KG1 (cell line): ENCODE data around the gene LTB.
"Not testable (repeated sequence)": the region's sequence is repeated elsewhere in the genome, so short reads cannot be mapped to it uniquely, and the experiment has no call there.

Source experiments
- DNase-seq: peaks from one replicate; lab custom pipeline; 2025; lab: John Stamatoyannopoulos, UW

LTB gene

GRCh38 chr6:31609519-31610406 lies 27.5 kb upstream of the LTB start:
- no peak for DNase-seq

- DNase-seq, result no peak
Observed at GRCh38 chr6:31607317-31607716, 25.1 kb upstream of the LTB start.

DNA sequence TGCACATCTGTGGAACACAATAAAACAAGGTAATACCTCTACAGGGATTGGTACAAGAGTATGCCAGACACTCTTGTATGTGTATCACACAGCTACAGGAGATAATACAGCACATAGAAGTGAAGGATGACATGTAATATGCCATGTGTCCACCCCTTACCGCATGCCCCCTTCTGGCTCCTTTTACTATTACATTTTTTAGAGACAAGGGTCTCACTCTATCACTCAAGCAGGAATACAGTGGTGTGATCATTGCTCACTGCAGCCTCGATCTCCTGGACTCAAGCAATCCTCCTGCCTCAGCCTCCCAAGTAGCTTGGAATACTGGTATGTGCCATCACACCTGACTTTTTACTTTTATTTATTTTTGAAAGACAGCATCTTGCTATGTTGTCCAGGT lies 14.8 kb upstream of the LTB start:
- peak; percentile 40 for DNase-seq

DNA sequence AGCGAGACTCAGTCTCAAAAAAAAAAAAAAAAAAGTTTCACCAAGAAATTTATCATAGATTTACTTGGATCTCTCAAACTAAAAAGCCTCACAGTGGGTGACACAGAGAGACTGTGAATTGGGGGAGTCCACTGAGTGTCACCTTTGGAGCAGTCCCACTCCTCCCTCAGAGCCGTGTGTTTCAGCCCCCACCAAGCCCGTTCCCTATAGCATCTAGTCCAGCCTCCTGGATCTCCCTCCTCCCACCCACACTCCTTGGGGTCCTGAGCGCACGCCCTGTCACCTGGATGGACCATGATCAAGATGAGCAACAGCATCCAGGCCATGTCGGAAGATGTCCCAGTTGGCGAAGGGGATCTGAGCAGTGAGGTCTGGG lies 10.2 kb upstream of the LTB start:
- DNase-seq, result no peak

GRCh38 chr6:31590691-31591090 lies 8.5 kb upstream of the LTB start:
- DNase-seq, result not testable (repeated sequence)

DNA sequence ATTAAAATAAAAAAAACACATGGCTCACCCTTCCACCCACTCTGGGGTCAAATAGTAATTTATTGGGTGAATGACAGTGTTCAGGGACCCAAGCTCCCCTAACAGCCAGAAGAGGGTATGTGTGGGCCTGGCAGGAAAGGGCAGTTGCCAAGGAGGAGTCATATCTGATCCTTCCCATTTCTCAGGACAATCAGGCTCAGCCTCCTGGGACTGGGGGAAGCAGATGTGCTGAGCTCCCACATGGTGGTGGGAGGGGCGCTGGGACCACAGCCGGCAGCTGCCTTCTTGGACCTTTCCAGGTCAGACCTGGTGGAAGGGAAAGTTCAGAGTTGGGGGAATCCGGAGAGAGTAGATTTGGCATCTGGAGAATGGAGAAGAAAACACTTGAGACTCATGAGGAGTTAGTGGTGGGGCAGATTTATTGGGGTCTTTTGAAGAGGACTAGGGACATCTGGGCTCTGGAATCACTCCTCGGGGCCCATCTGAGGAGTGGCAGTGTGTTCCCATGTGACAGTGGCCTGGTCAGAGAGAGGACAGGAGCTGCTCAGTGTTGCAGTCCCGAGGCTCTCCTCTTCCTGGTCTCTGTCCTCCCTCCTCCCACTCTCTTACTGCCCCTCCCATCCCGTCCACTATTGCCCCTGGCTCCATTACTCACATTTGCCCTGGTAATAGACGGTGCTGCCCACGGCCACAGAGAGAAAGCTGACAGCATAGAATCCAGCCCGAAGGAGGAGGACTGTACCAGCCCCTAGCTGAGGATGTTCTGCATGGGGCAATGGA lies 6.8 kb upstream of the LTB start:
- no peak for DNase-seq

GRCh38 chr6:31587791-31588777 lies 5.9 kb upstream of the LTB start:
- no peak for DNase-seq

DNA sequence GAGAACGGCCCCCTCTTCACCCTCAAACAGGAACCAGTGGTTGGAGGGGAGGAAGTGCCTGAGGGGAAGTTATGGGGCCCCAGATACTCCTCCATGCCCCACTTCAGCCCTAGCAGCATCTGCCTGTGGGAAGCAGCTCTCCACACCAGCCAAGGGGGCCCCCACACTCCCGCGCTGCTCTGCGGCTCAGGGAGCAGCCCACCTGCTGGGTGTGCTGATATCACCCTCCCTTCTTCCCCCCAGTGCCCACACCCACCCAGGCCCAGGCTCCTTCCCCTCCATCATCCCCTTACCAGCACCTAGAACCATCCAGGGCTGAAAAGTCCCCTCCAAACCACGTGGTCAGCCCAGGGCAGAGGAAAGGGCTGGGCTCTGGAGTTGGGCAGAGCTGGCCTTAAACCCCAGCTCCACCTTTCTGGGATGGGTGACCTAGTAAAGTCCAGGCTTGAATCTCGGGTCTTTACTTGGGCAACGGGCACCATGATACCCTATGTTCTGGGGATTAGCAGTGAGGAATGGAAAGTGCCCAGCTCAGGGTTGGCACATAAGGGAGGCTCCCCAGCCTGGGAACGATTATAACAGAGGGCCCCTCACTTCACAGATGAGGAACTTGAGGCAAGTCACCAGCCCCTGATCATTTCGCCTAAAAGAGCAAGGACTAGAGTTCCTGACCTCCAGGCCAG lies 4.5 kb upstream of the LTB start:
- peak; percentile 90 for DNase-seq

GRCh38 chr6:31586008-31586407 lies 3.8 kb upstream of the LTB start, which contains the start of gene LST1:
TSS of gene LST1 (plus strand) at chr6:31586277. CDS start at chr6:31587300, 1,023 bp downstream.
- peak; percentile 90 for DNase-seq

DNA sequence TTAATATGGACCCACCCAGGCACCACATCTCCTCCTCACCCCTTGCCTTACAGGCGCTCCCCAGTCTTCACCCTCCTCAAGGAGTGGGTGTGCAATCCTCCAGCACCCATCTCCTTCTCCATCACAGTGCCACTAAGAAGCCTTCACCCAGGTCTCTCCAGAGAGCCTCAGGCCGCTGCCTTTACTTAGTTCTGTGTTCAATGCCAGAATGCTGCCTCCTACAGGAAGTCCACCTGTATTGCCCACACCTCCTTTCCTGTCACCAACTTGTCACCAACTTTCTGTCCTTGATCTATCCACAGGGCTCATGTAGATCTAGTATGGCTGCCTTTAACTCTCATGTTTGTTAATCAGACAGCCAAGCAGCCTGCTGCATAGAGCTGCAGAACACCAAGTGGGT lies 3.3 kb upstream of the LTB start:
- DNase-seq, result peak; percentile 90

- DNase-seq, result peak; percentile 40
Observed at GRCh38 chr6:31581434-31582229, 592 bp downstream of the LTB start.

DNA sequence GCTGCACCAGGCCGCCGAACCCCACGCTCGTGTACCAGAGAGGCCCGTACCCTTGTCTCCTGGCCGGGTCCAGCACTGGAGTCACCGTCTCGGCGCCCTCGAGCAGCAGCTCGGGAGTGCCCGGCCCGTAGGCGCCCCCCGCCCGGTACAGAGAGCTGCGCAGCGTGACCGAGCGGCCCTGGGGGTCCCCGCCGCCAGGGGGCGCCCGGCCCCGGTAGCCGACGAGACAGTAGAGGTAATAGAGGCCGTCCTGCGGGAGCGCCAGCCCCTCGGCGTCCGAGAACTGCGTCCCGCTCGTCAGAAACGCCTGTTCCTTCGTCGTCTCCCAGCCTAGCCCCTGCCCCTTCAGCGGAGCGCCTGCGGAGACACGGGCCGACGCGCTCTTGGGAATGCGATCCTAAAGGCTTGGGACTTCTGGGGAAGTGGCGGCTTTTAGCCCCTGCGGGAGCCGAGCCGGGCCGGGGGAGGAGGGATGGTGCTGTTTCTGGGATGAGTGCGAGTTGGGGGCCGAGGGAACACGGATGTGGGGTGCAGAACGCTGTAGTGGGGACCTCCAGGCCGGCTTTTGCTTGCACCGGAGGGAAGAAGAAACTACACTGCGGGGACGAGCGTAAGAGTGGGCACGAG lies 1.3 kb downstream of the LTB start:
- DNase-seq, result peak; percentile 51

DNA sequence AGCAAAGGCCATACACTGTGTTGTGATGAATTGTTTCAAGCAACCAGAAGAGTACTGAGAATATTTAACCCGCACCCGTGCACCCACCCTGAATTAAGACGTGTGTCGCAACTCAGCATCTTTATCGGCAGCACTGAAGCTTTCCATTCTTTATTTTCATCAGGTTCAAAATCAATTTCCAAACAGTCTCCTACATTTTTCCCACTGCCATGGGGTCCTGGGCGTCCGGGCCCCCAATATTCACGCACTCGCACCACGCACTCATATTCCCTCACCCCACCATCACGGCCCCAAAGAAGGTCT lies 1.8 kb downstream of the LTB start:
- no peak for DNase-seq

DNA sequence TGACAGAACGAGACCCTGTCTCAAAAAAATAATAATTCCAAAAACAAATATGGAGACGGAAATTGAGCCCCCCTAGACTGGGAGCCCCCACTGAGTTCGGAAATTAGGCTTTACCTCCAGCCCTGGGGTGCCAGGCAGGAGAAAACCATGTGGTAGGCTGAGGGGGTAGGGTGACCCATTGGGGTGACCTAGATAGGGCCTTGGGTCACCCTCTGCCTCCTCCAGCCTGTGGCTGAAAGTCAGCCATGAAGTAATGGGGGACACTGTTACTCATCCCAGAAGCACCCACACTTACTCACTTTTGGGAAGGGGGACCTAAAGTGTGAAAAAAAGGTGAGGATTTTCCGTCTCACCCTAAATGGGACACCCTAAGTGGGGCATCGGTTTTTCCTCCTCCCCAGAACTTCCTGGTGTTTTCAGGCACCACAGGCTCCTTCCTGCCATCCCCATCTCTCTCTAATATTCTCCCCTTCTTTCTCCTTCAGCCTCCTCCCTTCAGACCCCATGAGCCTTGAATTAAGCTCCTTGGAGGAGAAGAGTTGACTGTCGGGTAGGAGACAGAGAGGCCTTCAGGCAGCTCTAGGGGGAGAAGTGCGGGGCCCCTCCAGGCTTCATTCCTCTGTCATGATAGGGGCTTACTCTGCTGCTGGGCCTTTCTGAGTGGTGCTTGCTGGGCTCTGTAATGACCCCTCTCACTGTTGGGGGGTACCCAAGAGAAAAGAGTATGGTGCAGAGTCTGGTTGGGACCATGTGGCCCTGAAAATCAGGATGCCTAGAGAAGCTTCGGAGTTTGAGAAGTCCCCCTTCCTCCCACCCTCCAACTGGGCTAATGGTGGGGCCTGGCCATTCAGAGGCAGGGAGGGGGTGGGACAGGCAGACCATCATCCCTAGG lies 2.4 kb downstream of the LTB start:
- DNase-seq, result no peak

DNA sequence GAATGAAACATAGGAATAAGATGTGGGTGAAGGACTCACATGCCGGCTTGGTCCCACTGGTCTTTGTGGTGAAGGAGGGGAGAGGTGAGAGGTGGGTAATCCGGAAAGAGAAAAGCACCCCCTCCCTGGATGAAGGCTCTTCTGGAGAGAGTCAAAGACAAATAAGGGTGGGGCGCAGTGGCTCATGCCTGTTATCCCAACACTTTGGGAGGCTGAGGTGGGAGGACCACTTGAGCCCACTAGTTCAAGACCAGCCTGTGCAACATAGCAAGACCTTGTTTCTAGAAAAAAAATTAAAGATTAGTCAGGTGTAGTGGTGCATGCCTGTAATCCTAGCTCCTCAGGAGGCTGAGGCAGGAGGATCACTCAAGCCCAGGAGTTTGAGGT lies 3.1 kb downstream of the LTB start:
- DNase-seq, result no peak

DNA sequence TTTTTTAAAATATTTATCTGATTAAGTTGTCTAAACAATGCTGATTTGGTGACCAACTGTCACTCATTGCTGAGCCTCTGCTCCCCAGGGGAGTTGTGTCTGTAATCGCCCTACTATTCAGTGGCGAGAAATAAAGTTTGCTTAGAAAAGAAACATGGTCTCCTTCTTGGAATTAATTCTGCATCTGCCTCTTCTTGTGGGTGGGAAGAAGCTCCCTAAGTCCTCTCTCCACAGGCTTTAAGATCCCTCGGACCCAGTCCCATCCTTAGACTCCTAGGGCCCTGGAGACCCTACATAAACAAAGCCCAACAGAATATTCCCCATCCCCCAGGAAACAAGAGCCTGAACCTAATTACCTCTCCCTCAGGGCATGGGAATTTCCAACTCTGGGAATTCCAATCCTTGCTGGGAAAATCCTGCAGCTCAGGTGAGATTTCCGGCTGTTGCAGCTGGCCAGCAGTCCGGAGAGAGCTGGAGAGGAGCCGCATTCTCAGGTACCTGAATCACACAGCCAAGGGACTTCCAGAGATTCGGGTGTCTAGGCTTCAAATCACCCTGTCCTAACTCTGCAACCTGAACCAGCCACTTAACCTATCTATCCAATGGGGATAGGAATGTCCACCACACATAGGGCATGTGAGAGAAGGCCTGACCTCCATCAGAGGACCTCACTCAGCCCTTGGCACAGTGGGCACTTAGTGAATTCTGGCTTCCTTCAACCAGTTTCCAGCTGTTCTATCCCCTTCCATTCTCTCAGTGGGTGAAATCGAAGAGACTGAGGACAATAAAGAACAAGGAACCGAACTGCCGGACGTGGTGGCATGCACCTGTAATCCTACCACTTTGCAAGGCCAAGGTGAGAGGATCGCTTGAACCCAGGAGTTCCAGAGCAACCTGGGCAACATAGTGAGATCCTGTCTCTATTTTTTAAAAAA lies 3.8 kb downstream of the LTB start:
- DNase-seq, result no peak

- no peak for DNase-seq
Observed at GRCh38 chr6:31577579-31577966, 4.7 kb downstream of the LTB start.

- no peak for DNase-seq
Observed at GRCh38 chr6:31576897-31577578, 5.2 kb downstream of the LTB start.
